Measurements from ENCODE around the gene TIPARP. TPM values are rescaled to one million over a fixed set of nuclear protein-coding genes. Genes with fewer than 3 reads are reported as not detected.

TIPARP gene
- total RNA-seq, 1 experiment from 2014 or later = 22.1 TPM

- in situ Hi-C loops (cut with HindIII; ENCODE audit: low pct_unique_long_range_greater_than_20kb, low sequenced_read_pairs) (no loop called here), intact Hi-C loops (cut with micrococcal nuclease; ENCODE audit: unreplicated experiment) (loop anchor here (2.0 kb wide), 1 partner anchor 405 kb away; no protein-coding TSS in a partner anchor)
- H3K36me3 ChIP-seq (ENCODE audit: control insufficient read depth, insufficient read depth, low read length) = peaks cover 11% of the 10 kb centered on the region
- ATAC-seq (peak; percentile 8), DNase-seq (ENCODE audit: low read depth, low spot score) (peak; percentile 69)
- BruUV-seq (replicated peaks) = no TSS peak
- ChIA-PET POLR2A (interaction anchor here (0.5 to 0.9 kb wide), 4 partner anchors 30 to 343 kb away, joined by 3 to 4 read pairs (median 3); no protein-coding TSS in a partner anchor), CTCF (no interaction called here)
- peak overlapping the region; percentile 86 for H3K27ac ChIP-seq (ENCODE audit: low read length)
- H3K4me3 ChIP-seq (ENCODE audit: low read depth in 2 of 2, low read length in 2 of 2) = peak overlapping the region; percentile 84 to 89
- peaks cover 38% of the 10 kb centered on the region for H3K4me1 ChIP-seq (ENCODE audit: control insufficient read depth, insufficient read depth, low read length)
- H3K9me3 ChIP-seq (ENCODE audit: control insufficient read depth, insufficient read depth, low read depth, low read length) = no peaks in the 10 kb centered on the region
- H3K27me3 ChIP-seq (ENCODE audit: control insufficient read depth, insufficient read depth, low read length) = no peaks in the 10 kb centered on the region
- no peak for TF ChIP-seq POLR2AphosphoS5 (IDR thresholded peaks at IDR 0.05; ENCODE audit: low read depth, low read length)
- TF ChIP-seq TCF7L2 (IDR thresholded peaks at IDR 0.05; ENCODE audit: low read depth, low read length) = no peak
- peak; percentile 29 for TF ChIP-seq CTCF (IDR thresholded peaks at IDR 0.05)
- TF ChIP-seq SIN3A (IDR thresholded peaks at IDR 0.05; ENCODE audit: borderline replicate concordance, insufficient read depth, low read depth, low read length) = no peak
- TF ChIP-seq REST (IDR thresholded peaks at IDR 0.05; ENCODE audit: insufficient read depth in 1 of 2, low read depth in 2 of 2, low read length in 1 of 2) = no peak
These were observed 1.7 kb downstream of the TIPARP start for GRCh38 chr3:156675830-156676767.

- BruUV-seq (replicated peaks) = no TSS peak
- CTCF ChIA-PET = no interaction called here
- TF ChIP-seq POLR2AphosphoS5 (IDR thresholded peaks at IDR 0.05; ENCODE audit: low read depth, low read length) (no peak), CTCF (IDR thresholded peaks at IDR 0.05) (no peak), TCF7L2 (IDR thresholded peaks at IDR 0.05; ENCODE audit: low read depth, low read length) (no peak), SIN3A (IDR thresholded peaks at IDR 0.05; ENCODE audit: borderline replicate concordance, insufficient read depth, low read depth, low read length) (no peak), REST (IDR thresholded peaks at IDR 0.05; ENCODE audit: insufficient read depth in 1 of 2, low read depth in 2 of 2, low read length in 1 of 2) (no peak)
- in situ Hi-C loops (cut with HindIII; ENCODE audit: low pct_unique_long_range_greater_than_20kb, low sequenced_read_pairs) (no loop called here), intact Hi-C loops (cut with micrococcal nuclease; ENCODE audit: unreplicated experiment) (no loop called here)
- Histone ChIP-seq H3K4me1 (ENCODE audit: control insufficient read depth, insufficient read depth, low read length) (peaks cover 44% of the 10 kb centered on the region), H3K27ac (ENCODE audit: low read length) (peak overlapping the region; percentile 86), H3K36me3 (ENCODE audit: control insufficient read depth, insufficient read depth, low read length) (peaks cover 11% of the 10 kb centered on the region), H3K9me3 (ENCODE audit: control insufficient read depth, insufficient read depth, low read depth, low read length) (no peaks in the 10 kb centered on the region), H3K27me3 (ENCODE audit: control insufficient read depth, insufficient read depth, low read length) (no peaks in the 10 kb centered on the region), H3K4me3 (ENCODE audit: low read depth in 2 of 2, low read length in 2 of 2) (peak overlapping the region; percentile 84 to 89)
- no peak for DNase-seq (ENCODE audit: low read depth, low spot score)
- POLR2A ChIA-PET = no interaction called here
- ATAC-seq = no peak
These were observed 2.5 kb downstream of the TIPARP start for GRCh38 chr3:156676768-156677479.
